Measurements from ENCODE around the gene SARM1.

Gene SARM1

GRCh38 chr17:28446716-28447395 is 75.4 kb downstream of the SARM1 start:
- no peak overlapping the region for H3K4me3 ChIP-seq (ENCODE audit: insufficient read depth, low read depth, low read length, poor library complexity, severe bottlenecking)
- DNase-seq: no peak
- H3K4me1 ChIP-seq (ENCODE audit: control insufficient read depth, insufficient read depth, low read length, poor library complexity, severe bottlenecking): no peaks in the 10 kb centered on the region
- H3K36me3 ChIP-seq (ENCODE audit: control insufficient read depth, insufficient read depth, low read length): no peaks in the 10 kb centered on the region
- H3K27ac ChIP-seq (ENCODE audit: insufficient read depth, low read length, poor library complexity, severe bottlenecking): no peak overlapping the region
- no peaks in the 10 kb centered on the region for H3K27me3 ChIP-seq (replicated peaks; ENCODE audit: control insufficient read depth, insufficient read depth, low read length, poor library complexity, severe bottlenecking)
- no peaks in the 10 kb centered on the region for H3K9me3 ChIP-seq (ENCODE audit: control insufficient read depth, low read length)

- no peaks in the 10 kb centered on the region for H3K27me3 ChIP-seq (replicated peaks; ENCODE audit: control insufficient read depth, insufficient read depth, low read length, poor library complexity, severe bottlenecking)
- DNase-seq: no peak
- H3K4me1 ChIP-seq (ENCODE audit: control insufficient read depth, insufficient read depth, low read length, poor library complexity, severe bottlenecking): no peaks in the 10 kb centered on the region
Measured at GRCh38 chr17:28447396-28447760, 75.9 kb downstream of the SARM1 start.

GRCh38 chr17:28449859-28450258 is 78.4 kb downstream of the SARM1 start:
- Histone ChIP-seq H3K27ac (ENCODE audit: insufficient read depth, low read length, poor library complexity, severe bottlenecking) (no peak overlapping the region), H3K27me3 (replicated peaks; ENCODE audit: control insufficient read depth, insufficient read depth, low read length, poor library complexity, severe bottlenecking) (no peaks in the 10 kb centered on the region), H3K9me3 (ENCODE audit: control insufficient read depth, low read length) (no peaks in the 10 kb centered on the region), H3K4me1 (ENCODE audit: control insufficient read depth, insufficient read depth, low read length, poor library complexity, severe bottlenecking) (no peaks in the 10 kb centered on the region), H3K4me3 (ENCODE audit: insufficient read depth, low read depth, low read length, poor library complexity, severe bottlenecking) (no peak overlapping the region), H3K36me3 (ENCODE audit: control insufficient read depth, insufficient read depth, low read length) (no peaks in the 10 kb centered on the region)
- no peak for DNase-seq

More at GRCh38 chr17:28447396-28447760, 75.9 kb downstream of the SARM1 start:
- Histone ChIP-seq H3K36me3 (ENCODE audit: control insufficient read depth, insufficient read depth, low read length) (no peaks in the 10 kb centered on the region), H3K27ac (ENCODE audit: insufficient read depth, low read length, poor library complexity, severe bottlenecking) (no peak overlapping the region), H3K9me3 (ENCODE audit: control insufficient read depth, low read length) (no peaks in the 10 kb centered on the region), H3K4me3 (ENCODE audit: insufficient read depth, low read depth, low read length, poor library complexity, severe bottlenecking) (no peak overlapping the region)

All from effector memory CD4-positive, alpha-beta T cell (primary cell).